Activated T-cell treated with anti-CD3 and anti-CD28 coated beads for 4 hours (primary cell): ENCODE results near the gene ITGA1.
"Not testable (repeated sequence)": the region's sequence is repeated elsewhere in the genome, so short reads cannot be mapped to it uniquely, and the experiment has no call there.

Source experiments
- DNase-seq: peaks from one replicate; pipeline ENCODE4 v3.0.0-alpha.2; 2020

Gene ITGA1

GRCh38 chr5:52802974-52803336, 15.2 kb downstream of the ITGA1 start:
- DNase-seq = no peak

- DNase-seq = no peak
Observed at GRCh38 chr5:52804387-52804791, 16.7 kb downstream of the ITGA1 start.

GRCh38 chr5:52804981-52805380, 17.3 kb downstream of the ITGA1 start:
- no peak for DNase-seq

DNA sequence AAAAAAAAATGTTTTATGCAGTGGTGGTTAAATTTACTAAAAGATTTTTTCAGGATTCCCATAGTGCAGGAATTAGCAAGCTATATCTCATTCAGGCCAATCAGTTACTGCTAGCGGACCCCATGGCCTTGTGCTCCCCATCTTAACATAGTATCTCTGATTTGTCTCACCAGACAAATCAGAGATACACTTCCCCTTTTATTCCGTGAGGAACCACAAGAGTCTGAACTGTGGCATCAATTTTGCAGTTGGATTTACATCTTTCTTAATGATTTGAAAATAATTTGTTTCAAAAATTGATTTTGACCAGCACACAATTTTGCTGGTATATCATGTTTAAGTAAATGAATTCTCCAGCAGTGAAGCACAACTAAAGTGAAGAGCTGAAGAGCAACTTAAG, 17.9 kb downstream of the ITGA1 start:
- DNase-seq = no peak

DNA sequence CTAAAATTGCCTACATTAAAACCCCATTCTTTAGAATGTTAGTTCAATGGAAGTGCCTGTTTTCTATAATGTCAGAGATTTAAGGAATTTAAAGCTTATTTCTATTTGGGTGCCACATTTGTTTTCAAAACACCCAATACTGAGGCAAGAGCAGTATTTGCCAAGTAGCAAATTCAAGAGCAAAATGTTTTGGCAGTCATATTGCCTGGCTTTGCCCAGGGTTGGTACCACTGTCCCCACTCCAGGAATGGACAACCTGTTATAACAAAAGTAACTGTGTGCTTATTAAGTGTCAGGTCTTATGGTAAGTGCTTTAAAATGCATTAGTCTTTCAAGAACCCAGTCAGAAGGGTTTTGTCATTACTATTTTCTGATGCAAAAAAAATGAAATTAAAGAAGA, 19.3 kb downstream of the ITGA1 start:
- no peak for DNase-seq

- no peak for DNase-seq
Observed at GRCh38 chr5:52807723-52808122, 20.0 kb downstream of the ITGA1 start.

GRCh38 chr5:52808316-52808901, 20.7 kb downstream of the ITGA1 start:
- no peak for DNase-seq

DNA sequence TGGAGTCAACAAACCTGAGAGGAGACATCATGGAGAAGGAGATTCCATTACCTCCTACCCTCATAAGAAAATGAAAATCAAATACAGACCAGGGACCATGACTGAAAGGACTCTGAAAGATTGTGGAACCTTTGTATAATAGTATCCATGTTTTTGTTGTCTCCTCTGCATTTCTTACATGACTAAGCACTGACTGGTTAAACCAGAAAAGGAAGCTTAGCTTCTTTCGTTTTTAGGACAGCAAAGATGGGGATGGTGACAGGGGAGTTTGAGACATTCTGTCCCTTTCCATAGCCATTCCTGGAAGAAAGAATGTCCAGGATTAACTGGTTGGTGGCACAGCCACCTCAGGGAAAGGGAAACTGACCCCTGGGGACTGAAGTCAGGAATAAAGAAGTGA, 22.2 kb downstream of the ITGA1 start:
- DNase-seq = no peak

DNA sequence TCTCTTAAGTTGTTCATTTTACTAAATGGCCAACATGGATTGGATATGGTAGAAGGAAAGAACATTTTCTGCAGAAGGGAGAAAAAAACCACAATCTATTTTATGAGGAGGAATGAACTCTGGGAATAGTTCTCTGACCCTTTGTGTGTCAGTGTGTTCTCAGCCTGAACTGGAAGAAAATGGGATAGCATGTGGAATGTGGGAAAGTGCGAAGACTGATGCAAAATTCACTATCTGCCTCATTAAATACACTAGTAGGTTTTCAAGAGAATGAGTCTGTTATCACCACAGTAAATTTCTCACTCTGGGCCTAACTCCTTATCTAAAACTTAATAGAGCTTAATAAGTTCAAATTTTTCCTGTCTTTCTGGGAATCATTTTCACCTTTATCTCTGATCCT, 22.7 kb downstream of the ITGA1 start:
- DNase-seq = no peak

GRCh38 chr5:52811067-52811749, 23.5 kb downstream of the ITGA1 start:
- DNase-seq = no peak

GRCh38 chr5:52814352-52815148, 26.8 kb downstream of the ITGA1 start:
- DNase-seq = no peak

- DNase-seq = no peak
Observed at GRCh38 chr5:52817818-52818217, 30.1 kb downstream of the ITGA1 start.

GRCh38 chr5:52818360-52818759, 30.6 kb downstream of the ITGA1 start:
- no peak for DNase-seq

GRCh38 chr5:52818807-52819206, 31.1 kb downstream of the ITGA1 start:
- DNase-seq = not testable (repeated sequence)

DNA sequence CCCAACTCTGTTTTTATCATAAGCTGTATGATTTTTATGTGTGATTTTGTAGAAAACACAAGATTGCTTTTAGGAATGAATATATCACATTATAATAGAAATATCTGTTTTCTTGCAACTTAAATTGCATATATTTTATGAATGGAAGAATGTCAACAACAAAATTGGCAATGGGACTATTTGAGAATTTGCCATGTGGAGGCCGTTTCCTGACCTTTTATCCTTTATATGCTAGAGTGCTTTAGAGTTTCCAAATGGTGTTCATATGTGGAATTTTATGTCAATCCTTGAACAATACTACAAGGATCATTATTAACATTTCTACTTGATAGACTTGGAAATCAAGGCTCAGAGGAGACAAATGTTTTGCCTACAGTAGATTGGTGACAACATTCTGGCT, 34.2 kb downstream of the ITGA1 start:
- DNase-seq = no peak

DNA sequence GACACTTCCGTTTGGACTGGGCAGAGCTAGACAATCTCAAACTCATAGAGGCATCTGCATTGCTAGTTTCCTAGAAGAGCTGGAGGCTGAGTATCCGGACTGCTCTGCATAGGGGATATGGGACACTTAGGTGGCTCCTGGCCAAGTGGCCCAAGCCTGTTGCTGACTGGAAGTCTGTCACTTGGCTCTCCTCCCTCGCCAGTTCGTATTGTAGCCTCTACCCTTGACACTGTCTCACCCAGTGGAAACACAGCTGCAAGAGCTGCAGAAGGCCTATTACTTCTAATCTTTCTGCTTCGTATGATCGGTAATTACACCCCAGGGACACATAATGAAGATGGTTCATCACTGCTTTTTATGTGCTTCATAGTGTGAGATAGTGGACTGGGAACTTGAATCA, 34.7 kb downstream of the ITGA1 start:
- DNase-seq = no peak

DNA sequence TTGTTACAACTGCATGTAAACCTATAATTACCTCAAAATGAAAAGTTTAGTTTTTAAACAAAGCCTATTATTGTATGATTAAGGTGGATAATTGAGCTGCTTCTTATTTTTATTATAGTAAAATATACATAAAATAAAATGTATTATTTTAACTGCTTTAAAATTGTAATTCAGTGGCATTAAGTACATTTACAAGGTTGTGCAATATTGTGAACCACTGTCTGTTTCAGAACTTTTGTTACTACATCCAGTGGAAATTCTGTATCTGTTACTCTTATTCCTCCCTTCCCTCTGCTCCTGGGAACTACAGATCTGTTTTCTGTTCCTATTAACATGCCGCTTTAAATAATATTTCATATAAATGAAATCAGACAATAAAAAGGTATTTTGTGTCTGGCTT, 37.1 kb downstream of the ITGA1 start:
- no peak for DNase-seq

GRCh38 chr5:52825826-52826225, 38.1 kb downstream of the ITGA1 start:
- no peak for DNase-seq

GRCh38 chr5:52827815-52828214, 40.1 kb downstream of the ITGA1 start:
- no peak for DNase-seq

GRCh38 chr5:52829664-52830063, 41.9 kb downstream of the ITGA1 start:
- DNase-seq = no peak

DNA sequence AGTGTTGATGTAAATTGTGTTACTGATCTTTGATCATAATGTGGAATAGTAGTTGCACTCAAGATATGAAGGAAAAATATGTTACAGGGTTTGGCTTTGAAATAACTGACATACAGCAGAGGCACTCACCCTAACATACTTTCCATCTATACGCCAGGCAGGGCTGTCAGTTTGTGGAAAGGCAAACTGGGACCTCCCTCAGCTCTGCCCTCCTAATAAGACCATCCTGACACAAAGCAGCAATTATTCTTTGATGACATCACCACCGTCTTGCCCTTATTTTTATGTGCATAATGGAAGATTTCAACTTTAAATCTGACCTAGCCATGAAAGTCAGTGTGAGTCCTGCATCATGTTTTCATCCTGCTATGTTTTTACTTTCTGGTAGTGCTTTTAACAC, 42.9 kb downstream of the ITGA1 start:
- no peak for DNase-seq

- DNase-seq = no peak
Observed at GRCh38 chr5:52831786-52832511, 44.2 kb downstream of the ITGA1 start.

- DNase-seq = no peak
Observed at GRCh38 chr5:52834320-52834719, 46.6 kb downstream of the ITGA1 start.

GRCh38 chr5:52837068-52837467, 49.4 kb downstream of the ITGA1 start:
- DNase-seq = no peak
